Measurements from ENCODE around the gene CFHR3. TPM values are rescaled to one million over a fixed set of nuclear protein-coding genes. Genes with fewer than 3 reads are reported as not detected.

The CFHR3 gene
- polyA plus RNA-seq, 1 donor from 2014 or later, result not detected

DNA sequence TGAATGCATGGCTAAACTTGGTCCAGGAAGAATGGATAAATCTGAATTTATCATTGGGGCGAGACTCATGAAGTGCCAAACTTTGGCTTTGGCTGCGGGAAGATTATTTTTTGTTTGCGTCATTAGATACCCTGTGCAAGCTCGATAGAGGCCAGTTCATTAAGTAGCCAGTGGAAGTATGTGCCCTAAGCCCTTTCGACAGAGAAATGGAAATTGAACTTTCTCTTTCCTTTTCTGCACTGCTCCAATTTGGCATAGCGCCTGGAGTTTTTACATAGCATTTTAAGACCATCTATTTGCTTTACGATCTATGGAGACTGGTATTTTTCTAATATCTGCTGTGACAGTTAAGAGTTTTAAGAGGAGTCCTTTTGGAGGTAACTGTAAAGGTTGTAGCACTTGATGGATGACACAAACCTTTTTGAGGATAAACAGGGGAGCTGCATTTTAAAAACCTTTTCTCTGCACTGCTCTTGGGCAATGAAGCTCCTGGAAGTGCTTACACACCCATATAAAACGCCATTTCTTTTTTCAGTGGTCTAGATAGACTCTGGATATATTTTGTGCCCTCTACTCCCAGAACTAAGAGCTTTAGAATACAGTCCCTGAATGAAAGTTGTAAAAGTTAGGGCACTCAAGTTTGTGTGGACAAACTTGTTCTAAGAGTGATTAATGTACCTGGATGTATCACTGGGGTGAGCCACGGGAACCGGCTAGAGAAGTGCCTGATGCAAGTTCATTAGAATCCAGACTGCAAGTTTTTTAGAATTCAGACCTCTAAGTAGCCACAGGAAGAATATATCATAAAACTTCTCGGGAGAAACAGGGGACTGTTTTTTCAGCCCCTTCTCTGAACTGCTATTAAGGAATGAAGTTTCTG, 41.3 kb upstream of the CFHR3 start:
- no peak overlapping the region for H3K4me2 ChIP-seq (ENCODE audit: low read length)
- H4K20me1 ChIP-seq (ENCODE audit: insufficient read depth), result no peaks in the 10 kb centered on the region
- no peaks in the 10 kb centered on the region for H3K79me2 ChIP-seq (replicated peaks; ENCODE audit: insufficient read depth, low read length)
- H3F3A ChIP-seq (ENCODE audit: insufficient read depth, low read length, poor library complexity, severe bottlenecking), result no peaks in the 10 kb centered on the region
- no peaks in the 10 kb centered on the region for H3K27me3 ChIP-seq (ENCODE audit: insufficient read depth, low read depth, low read length)
- H3K36me3 ChIP-seq (ENCODE audit: insufficient read depth, low read length), result no peaks in the 10 kb centered on the region
- no peak overlapping the region for H3K27ac ChIP-seq (ENCODE audit: low read length)
- no peak overlapping the region for H3K9ac ChIP-seq (ENCODE audit: low read length)
- no peak overlapping the region for H3K4me3 ChIP-seq (ENCODE audit: low read length)
- TF ChIP-seq RAD21 (conservative IDR thresholded peaks at IDR 0.05) (no peak), TAF1 (IDR thresholded peaks at IDR 0.05; ENCODE audit: low read depth) (no peak), POLR2AphosphoS5 (IDR thresholded peaks at IDR 0.05) (no peak), MXI1 (conservative IDR thresholded peaks at IDR 0.05; ENCODE audit: poor library complexity, severe bottlenecking) (no peak), EZH2 (IDR thresholded peaks at IDR 0.05; ENCODE audit: borderline replicate concordance, insufficient read depth, low read length, poor library complexity, severe bottlenecking) (no peak), CTCF (IDR thresholded peaks at IDR 0.05; ENCODE audit: poor library complexity, severe bottlenecking) (no peak), SMC3 (conservative IDR thresholded peaks at IDR 0.05; ENCODE audit: poor library complexity) (no peak), EP300 (conservative IDR thresholded peaks at IDR 0.05; ENCODE audit: poor library complexity, severe bottlenecking) (no peak)
- TF ChIP-seq, protein P1, sequence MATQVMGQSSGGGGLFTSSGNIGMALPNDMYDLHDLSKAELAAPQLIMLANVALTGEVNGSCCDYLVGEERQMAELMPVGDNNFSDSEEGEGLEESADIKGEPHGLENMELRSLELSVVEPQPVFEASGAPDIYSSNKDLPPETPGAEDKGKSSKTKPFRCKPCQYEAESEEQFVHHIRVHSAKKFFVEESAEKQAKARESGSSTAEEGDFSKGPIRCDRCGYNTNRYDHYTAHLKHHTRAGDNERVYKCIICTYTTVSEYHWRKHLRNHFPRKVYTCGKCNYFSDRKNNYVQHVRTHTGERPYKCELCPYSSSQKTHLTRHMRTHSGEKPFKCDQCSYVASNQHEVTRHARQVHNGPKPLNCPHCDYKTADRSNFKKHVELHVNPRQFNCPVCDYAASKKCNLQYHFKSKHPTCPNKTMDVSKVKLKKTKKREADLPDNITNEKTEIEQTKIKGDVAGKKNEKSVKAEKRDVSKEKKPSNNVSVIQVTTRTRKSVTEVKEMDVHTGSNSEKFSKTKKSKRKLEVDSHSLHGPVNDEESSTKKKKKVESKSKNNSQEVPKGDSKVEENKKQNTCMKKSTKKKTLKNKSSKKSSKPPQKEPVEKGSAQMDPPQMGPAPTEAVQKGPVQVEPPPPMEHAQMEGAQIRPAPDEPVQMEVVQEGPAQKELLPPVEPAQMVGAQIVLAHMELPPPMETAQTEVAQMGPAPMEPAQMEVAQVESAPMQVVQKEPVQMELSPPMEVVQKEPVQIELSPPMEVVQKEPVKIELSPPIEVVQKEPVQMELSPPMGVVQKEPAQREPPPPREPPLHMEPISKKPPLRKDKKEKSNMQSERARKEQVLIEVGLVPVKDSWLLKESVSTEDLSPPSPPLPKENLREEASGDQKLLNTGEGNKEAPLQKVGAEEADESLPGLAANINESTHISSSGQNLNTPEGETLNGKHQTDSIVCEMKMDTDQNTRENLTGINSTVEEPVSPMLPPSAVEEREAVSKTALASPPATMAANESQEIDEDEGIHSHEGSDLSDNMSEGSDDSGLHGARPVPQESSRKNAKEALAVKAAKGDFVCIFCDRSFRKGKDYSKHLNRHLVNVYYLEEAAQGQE (IDR thresholded peaks at IDR 0.05; ENCODE audit: borderline replicate concordance), result no peak
- no peak overlapping the region for H2AFZ ChIP-seq (ENCODE audit: low read depth, low read length)
- no peaks in the 10 kb centered on the region for H3K9me3 ChIP-seq (ENCODE audit: low read length)
- no peaks in the 10 kb centered on the region for H3K9me2 ChIP-seq (ENCODE audit: insufficient read depth, low read length)

DNA sequence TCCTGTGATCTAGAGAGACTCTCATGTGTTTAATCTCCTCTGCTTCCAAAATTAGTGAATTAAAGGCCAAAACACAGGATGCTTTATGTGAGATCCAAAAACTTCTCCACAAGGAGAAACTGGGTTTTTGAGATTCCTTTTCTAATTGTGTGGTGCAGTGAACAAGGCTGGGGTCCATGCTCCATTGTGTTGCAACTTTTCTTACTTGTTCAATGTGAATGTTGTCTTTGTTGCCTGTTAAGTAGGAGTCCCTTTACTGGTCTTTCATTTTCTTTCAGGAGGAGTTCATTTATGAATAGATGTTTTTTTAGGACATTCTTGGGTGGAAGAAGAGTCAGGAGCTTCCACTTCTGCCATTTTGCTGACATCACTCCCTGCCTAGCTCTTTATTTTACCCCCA, 40.6 kb upstream of the CFHR3 start:
- H3K36me3 ChIP-seq (ENCODE audit: insufficient read depth, low read length), result no peaks in the 10 kb centered on the region
- H3K4me3 ChIP-seq (ENCODE audit: low read length), result no peak overlapping the region
- H3K9ac ChIP-seq (ENCODE audit: low read length), result no peak overlapping the region
- H3F3A ChIP-seq (ENCODE audit: insufficient read depth, low read length, poor library complexity, severe bottlenecking), result no peaks in the 10 kb centered on the region
- no peak overlapping the region for H3K4me2 ChIP-seq (ENCODE audit: low read length)
- H4K20me1 ChIP-seq (ENCODE audit: insufficient read depth), result no peaks in the 10 kb centered on the region
- TF ChIP-seq POLR2AphosphoS5 (IDR thresholded peaks at IDR 0.05), result no peak
- TF ChIP-seq EZH2 (IDR thresholded peaks at IDR 0.05; ENCODE audit: borderline replicate concordance, insufficient read depth, low read length, poor library complexity, severe bottlenecking), result no peak
- TF ChIP-seq CTCF (IDR thresholded peaks at IDR 0.05; ENCODE audit: poor library complexity, severe bottlenecking), result no peak
- TF ChIP-seq, protein P1 (IDR thresholded peaks at IDR 0.05; ENCODE audit: borderline replicate concordance), result no peak
- TF ChIP-seq TAF1 (IDR thresholded peaks at IDR 0.05; ENCODE audit: low read depth), result no peak
- TF ChIP-seq EP300 (conservative IDR thresholded peaks at IDR 0.05; ENCODE audit: poor library complexity, severe bottlenecking), result no peak
- TF ChIP-seq MXI1 (conservative IDR thresholded peaks at IDR 0.05; ENCODE audit: poor library complexity, severe bottlenecking), result no peak
- no peak for TF ChIP-seq SMC3 (conservative IDR thresholded peaks at IDR 0.05; ENCODE audit: poor library complexity)
- no peak for TF ChIP-seq RAD21 (conservative IDR thresholded peaks at IDR 0.05)
- no peak overlapping the region for H3K27ac ChIP-seq (ENCODE audit: low read length)
- H2AFZ ChIP-seq (ENCODE audit: low read depth, low read length), result no peak overlapping the region
- H3K9me3 ChIP-seq (ENCODE audit: low read length), result no peaks in the 10 kb centered on the region
- no peaks in the 10 kb centered on the region for H3K79me2 ChIP-seq (replicated peaks; ENCODE audit: insufficient read depth, low read length)
- no peaks in the 10 kb centered on the region for H3K27me3 ChIP-seq (ENCODE audit: insufficient read depth, low read depth, low read length)
- no peaks in the 10 kb centered on the region for H3K9me2 ChIP-seq (ENCODE audit: insufficient read depth, low read length)
